ENCODE data around the gene CIAO2A. TPM values are rescaled to one million over a fixed set of nuclear protein-coding genes. Genes with fewer than 3 reads are reported as not detected.

The CIAO2A gene
- total RNA-seq, 1 donor from 2014 or later: 53.4 TPM

DNA sequence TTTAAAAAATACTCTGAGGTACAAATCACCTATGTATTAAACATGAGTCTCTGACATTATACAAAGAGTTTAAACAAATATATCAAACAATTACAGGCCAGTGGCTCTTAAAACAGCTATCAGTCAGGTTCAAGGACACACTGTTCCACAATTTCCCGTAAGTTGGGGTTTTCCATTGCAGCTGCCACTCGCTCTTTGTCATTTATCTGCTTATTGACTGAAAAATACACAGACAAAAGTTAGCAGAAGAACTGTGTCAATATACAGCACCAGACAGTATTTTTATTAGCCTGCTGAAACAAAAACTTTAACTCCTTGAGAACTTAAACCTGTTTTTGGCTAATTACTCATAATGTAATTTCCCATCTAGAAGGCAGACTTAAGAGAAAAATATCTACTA is 20.8 kb downstream of the CIAO2A start:
- Mint-ChIP-seq H3K4me1 (ENCODE audit: low read depth, unreplicated experiment) (peaks cover 8% of the 10 kb centered on the region), H3K27me3 (ENCODE audit: low read depth, unreplicated experiment) (no peaks in the 10 kb centered on the region), H3K36me3 (ENCODE audit: low read depth, unreplicated experiment) (peaks cover 8% of the 10 kb centered on the region), H3K4me3 (ENCODE audit: unreplicated experiment) (no peak overlapping the region), H3K27ac (ENCODE audit: unreplicated experiment) (no peak overlapping the region), H3K9me3 (ENCODE audit: unreplicated experiment) (no peaks in the 10 kb centered on the region)
- Histone ChIP-seq H3K27ac (ENCODE audit: low read depth, low read length) (no peak overlapping the region), H3K79me2 (ENCODE audit: insufficient read depth, low read length) (peaks cover 3% of the 10 kb centered on the region), H3K36me3 (ENCODE audit: insufficient read depth, low read length) (peaks cover 4% of the 10 kb centered on the region), H3K4me3 (ENCODE audit: insufficient read depth, low read depth, low read length) (no peak overlapping the region), H3K27me3 (ENCODE audit: insufficient read depth, low read length) (no peaks in the 10 kb centered on the region), H3K9ac (ENCODE audit: low read length) (no peak overlapping the region), H3K9me3 (ENCODE audit: insufficient read depth, low read depth, low read length) (no peaks in the 10 kb centered on the region), H3K4me1 (ENCODE audit: insufficient read depth, low read length) (peaks cover 14% of the 10 kb centered on the region), H3K4me2 (ENCODE audit: low read length) (no peak overlapping the region), H4K20me1 (ENCODE audit: insufficient read depth, low read length) (peaks cover 4% of the 10 kb centered on the region), H2AFZ (ENCODE audit: low read depth, low read length) (no peak overlapping the region)
- FAIRE-seq (no peak), DNase-seq (ENCODE audit: low read depth) (no peak)
- TF ChIP-seq, protein P1, sequence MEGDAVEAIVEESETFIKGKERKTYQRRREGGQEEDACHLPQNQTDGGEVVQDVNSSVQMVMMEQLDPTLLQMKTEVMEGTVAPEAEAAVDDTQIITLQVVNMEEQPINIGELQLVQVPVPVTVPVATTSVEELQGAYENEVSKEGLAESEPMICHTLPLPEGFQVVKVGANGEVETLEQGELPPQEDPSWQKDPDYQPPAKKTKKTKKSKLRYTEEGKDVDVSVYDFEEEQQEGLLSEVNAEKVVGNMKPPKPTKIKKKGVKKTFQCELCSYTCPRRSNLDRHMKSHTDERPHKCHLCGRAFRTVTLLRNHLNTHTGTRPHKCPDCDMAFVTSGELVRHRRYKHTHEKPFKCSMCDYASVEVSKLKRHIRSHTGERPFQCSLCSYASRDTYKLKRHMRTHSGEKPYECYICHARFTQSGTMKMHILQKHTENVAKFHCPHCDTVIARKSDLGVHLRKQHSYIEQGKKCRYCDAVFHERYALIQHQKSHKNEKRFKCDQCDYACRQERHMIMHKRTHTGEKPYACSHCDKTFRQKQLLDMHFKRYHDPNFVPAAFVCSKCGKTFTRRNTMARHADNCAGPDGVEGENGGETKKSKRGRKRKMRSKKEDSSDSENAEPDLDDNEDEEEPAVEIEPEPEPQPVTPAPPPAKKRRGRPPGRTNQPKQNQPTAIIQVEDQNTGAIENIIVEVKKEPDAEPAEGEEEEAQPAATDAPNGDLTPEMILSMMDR (IDR thresholded peaks at IDR 0.05; ENCODE audit: insufficient read depth, low read depth, low read length): no peak
- TF ChIP-seq EZH2 (IDR thresholded peaks at IDR 0.05; ENCODE audit: insufficient read depth, low read length): no peak

DNA sequence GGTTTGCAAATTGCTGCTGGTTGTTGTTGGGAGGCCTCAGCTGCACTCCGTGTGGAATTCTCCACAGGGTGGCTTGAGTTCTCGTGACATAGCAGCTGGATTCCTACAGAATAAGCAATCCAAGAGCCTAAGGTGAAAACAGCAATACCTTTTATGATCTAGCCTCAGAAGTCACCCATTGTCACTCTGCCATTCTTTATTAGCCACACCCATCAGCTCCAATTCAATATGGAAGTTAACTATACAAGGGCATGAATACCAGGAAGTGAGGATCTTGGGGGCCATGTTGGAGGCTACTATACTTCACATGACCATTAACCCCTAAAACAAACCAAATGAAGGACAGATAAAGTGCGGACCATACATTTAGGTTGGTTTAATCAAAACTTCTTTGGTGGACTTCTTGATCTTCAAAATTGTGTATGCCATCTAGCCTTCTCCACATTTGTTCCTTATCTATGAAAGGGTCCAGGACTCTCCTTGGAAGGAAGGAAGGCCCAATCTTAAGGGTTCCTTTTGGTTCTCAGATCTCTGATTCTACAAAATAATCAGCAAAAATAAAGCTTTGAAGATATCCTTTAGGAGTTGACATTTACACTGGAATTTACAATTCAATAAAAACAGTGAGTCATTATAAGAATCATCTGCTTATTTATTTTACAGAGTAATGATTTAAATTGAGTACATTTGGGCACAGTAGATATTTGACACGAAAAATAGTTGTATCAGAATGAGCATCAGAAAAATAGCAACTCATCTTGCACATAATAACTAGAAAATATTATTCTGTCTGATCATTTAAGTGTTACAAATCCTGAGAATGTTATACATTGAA is 21.5 kb downstream of the CIAO2A start:
- H3K4me2 ChIP-seq (ENCODE audit: low read length): peak overlapping the region; percentile 27
- no peaks in the 10 kb centered on the region for H3K27me3 Mint-ChIP-seq (ENCODE audit: low read depth, unreplicated experiment)
- no peak for FAIRE-seq
- H3K27ac ChIP-seq (ENCODE audit: low read depth, low read length): peak overlapping the region; percentile 26
- no peak overlapping the region for H3K9ac ChIP-seq (ENCODE audit: low read length)
- peaks cover 4% of the 10 kb centered on the region for H4K20me1 ChIP-seq (ENCODE audit: insufficient read depth, low read length)
- no peak overlapping the region for H3K4me3 ChIP-seq (ENCODE audit: insufficient read depth, low read depth, low read length)
- DNase-seq (ENCODE audit: low read depth): no peak
- H3K36me3 Mint-ChIP-seq (ENCODE audit: low read depth, unreplicated experiment): peaks cover 8% of the 10 kb centered on the region
- H3K9me3 Mint-ChIP-seq (ENCODE audit: unreplicated experiment): no peaks in the 10 kb centered on the region
- H3K4me1 ChIP-seq (ENCODE audit: insufficient read depth, low read length): peaks cover 14% of the 10 kb centered on the region
- H3K4me3 Mint-ChIP-seq (ENCODE audit: unreplicated experiment): no peak overlapping the region
- peaks cover 4% of the 10 kb centered on the region for H3K36me3 ChIP-seq (ENCODE audit: insufficient read depth, low read length)
- H2AFZ ChIP-seq (ENCODE audit: low read depth, low read length): no peak overlapping the region
- TF ChIP-seq, protein P1 (IDR thresholded peaks at IDR 0.05; ENCODE audit: insufficient read depth, low read depth, low read length): no peak
- TF ChIP-seq EZH2 (IDR thresholded peaks at IDR 0.05; ENCODE audit: insufficient read depth, low read length): no peak
- no peaks in the 10 kb centered on the region for H3K27me3 ChIP-seq (ENCODE audit: insufficient read depth, low read length)
- H3K79me2 ChIP-seq (ENCODE audit: insufficient read depth, low read length): no peaks in the 10 kb centered on the region
- H3K27ac Mint-ChIP-seq (ENCODE audit: unreplicated experiment): peak overlapping the region; percentile 64
- peaks cover 8% of the 10 kb centered on the region for H3K4me1 Mint-ChIP-seq (ENCODE audit: low read depth, unreplicated experiment)
- H3K9me3 ChIP-seq (ENCODE audit: insufficient read depth, low read depth, low read length): no peaks in the 10 kb centered on the region
